VCaP (cell line): ENCODE results near the gene RERE.

Experiments
- H3K27ac ChIP-seq: fragments of 450-650 bp; 2 replicates; pipeline ENCODE4 v1.5.1; 2017
- TF ChIP-seq, protein P1 (sequence below): fragments of 450-650 bp; conservative IDR thresholded peaks from 2 replicates; pipeline ENCODE4 v1.5.1; 2017; ENCODE audit warnings: mild to moderate bottlenecking, moderate library complexity

Gene RERE

DNA sequence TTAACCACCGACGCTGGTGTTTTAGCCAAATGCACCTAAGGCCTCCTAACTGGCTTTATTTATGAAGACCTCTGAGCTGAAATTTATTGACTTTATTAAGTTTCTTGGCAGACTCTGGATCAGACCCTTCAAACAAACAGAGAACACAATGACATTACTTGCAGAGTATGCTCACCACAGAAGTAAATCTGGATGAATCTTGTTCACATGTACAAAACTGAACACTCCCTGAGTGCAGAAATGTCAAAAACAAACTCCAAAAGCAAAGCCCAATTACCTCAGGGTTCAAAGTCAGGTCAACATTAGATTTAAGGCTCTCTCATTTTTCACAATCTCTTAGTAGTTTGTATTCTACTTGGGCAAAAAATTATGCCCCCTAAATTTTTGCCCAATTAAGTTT lies 280.9 kb downstream of the RERE start:
- TF ChIP-seq, protein P1, sequence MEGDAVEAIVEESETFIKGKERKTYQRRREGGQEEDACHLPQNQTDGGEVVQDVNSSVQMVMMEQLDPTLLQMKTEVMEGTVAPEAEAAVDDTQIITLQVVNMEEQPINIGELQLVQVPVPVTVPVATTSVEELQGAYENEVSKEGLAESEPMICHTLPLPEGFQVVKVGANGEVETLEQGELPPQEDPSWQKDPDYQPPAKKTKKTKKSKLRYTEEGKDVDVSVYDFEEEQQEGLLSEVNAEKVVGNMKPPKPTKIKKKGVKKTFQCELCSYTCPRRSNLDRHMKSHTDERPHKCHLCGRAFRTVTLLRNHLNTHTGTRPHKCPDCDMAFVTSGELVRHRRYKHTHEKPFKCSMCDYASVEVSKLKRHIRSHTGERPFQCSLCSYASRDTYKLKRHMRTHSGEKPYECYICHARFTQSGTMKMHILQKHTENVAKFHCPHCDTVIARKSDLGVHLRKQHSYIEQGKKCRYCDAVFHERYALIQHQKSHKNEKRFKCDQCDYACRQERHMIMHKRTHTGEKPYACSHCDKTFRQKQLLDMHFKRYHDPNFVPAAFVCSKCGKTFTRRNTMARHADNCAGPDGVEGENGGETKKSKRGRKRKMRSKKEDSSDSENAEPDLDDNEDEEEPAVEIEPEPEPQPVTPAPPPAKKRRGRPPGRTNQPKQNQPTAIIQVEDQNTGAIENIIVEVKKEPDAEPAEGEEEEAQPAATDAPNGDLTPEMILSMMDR = no peak
- H3K27ac ChIP-seq = no peak overlapping the region

DNA sequence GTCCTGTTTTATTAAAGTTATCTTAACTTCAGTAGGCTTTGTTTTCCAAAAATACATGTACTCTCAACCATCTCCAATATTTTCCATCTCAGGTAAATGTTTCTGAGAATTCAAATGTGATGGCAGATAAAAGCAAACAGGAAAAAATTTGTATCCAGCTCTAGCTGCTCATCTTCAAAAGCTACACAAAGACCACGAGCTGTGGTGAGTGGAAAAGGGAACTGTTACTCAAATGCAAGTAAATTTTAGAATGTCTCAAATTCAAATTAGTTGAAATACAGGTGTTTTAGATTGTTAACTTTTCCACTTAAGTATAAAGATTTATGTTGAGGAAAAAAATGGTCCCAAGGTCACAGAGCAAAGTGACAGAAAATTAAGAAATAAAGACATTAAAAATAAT lies 283.5 kb downstream of the RERE start:
- TF ChIP-seq, protein P1 = no peak
- no peak overlapping the region for H3K27ac ChIP-seq

DNA sequence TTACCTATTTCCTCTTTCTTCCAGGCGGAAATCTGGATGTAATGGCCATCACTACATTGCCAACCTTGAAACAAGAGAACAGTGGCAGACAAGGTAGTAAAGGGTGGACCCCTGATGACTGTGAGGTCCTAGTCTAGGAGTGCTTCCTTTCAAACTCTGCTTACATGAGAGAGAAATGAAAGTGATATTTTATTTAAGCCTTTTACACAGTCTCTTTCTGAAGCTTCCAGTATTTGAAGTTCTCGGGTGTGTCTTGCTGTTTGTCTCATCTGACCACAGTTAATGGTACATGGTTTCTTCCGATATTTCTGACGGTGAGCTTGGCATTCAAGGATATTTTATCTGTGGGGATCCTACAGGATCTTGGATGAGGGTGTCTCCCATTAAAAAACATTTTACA lies 284.3 kb downstream of the RERE start:
- TF ChIP-seq, protein P1 = no peak
- H3K27ac ChIP-seq = peak overlapping the region; percentile 3; the same call in 1 of the 2 replicates

DNA sequence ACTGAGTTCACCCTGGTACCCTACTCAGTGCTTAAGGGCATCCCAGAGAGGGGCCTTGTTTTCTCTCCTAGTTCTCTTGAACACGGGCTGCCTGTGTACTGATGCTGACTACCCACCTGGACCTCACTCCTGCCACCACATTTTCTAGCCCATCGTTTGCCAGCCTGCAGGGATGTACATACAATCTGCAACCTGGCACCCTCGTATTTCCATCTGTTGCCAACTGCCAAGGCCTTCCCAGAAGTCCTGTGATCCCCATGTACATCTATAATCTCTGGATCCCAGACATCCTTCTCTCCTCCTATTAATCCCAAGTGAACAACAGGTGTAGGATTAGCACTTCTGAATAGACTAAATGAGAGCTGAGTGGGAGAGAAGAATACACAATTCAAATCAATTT lies 287.5 kb downstream of the RERE start:
- TF ChIP-seq, protein P1 = no peak
- H3K27ac ChIP-seq = peak overlapping the region; percentile 10; the same call in 1 of the 2 replicates

DNA sequence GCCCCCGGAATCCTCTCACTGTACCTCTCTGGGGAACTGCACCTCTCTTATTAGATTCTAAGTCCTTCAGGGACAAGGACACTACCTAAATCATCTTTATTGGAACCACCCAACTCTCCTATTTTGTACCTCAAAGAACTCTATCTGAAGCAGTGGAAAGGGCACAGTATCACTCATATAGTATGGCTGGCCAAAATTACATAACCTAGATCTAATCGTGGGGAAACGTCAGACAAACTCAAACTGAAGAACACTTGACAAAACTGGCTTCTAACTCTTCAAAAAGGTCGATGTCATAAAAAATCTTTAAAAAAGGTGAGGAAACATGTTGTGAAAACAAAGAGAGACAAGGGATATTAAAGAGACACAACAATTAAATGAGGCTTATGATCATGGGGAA lies 289.5 kb downstream of the RERE start:
- peak overlapping the region; percentile 80; the same call in 1 of the 2 replicates for H3K27ac ChIP-seq
- TF ChIP-seq, protein P1 = no peak

DNA sequence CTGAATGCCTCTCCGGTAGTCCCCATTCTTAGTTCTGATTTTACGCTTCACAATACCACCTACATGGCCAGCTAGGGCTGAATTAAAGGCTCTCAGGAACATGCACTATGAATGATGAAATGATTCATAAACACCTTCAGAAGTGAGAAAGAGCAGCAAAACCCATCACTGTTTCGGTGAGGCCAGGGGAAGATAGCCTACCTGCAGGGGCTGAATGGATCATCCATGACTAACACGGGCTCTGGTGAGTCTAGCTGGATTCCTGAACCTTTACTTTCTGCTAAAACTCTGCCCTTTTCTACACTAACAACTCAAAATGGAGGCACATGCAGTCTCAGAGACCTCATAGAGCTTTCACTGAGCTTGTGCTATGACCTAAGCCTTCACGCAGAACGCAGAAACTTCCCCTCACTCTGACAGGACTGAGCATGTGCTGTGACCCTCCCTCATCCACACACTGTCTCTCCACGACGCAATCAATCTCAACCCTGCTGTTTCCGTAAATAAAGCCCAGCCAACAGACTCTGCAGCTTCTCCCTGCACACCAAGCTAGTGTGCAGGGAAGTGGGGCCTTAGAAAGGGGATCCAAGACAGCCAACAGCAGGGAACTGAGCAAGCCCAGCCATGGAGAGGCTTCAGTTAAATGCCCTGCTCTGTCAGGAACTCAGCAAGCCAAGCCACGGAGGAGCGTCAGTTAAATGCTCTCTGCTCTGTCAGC lies 291.7 kb downstream of the RERE start:
- TF ChIP-seq, protein P1 = no peak

DNA sequence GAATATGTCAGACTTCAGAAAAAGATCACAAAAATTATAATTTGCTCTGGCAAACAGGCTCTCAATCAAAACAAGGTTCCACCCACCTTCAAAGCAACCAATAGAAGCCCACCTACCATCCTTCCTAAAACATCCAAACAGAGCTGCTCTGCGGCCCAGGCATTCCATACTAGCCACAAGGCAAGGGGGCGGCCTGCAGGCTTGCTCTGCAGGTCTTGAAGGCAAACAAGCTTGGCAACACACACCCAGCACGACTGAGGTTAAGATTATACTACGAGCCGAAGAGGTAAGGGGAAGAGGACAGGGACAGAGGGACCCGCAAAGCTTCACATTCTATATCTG lies 292.3 kb downstream of the RERE start:
- H3K27ac ChIP-seq = peak overlapping the region; percentile 80
- TF ChIP-seq, protein P1 = no peak

More for the DNA sequence above, 291.7 kb downstream of the RERE start:
- peak overlapping the region; percentile 80 for H3K27ac ChIP-seq
